Measurements from ENCODE around the gene BPIFB2. TPM values are rescaled to one million over a fixed set of nuclear protein-coding genes. Genes with fewer than 3 reads are reported as not detected.

BPIFB2 gene
- total RNA-seq, 3 donors from 2014 or later = 0.11 TPM; not detected in 2

- Mint-ChIP-seq H3K27me3 (ENCODE audit: low read depth) (no peaks in the 10 kb centered on the region), H3K36me3 (ENCODE audit: insufficient read depth) (no peaks in the 10 kb centered on the region), H3K4me1 (ENCODE audit: low read depth) (peaks cover 5% of the 10 kb centered on the region), H3K4me3 (no peak overlapping the region), H3K9me3 (no peaks in the 10 kb centered on the region)
- DNase-seq = no peak
- no peak for ATAC-seq
These were observed 7.0 kb downstream of the BPIFB2 start for GRCh38 chr20:33014336-33015113.

GRCh38 chr20:33015114-33015484 lies 7.6 kb downstream of the BPIFB2 start:
- Mint-ChIP-seq H3K4me3 (no peak overlapping the region), H3K4me1 (ENCODE audit: low read depth) (peaks cover 5% of the 10 kb centered on the region), H3K36me3 (ENCODE audit: insufficient read depth) (no peaks in the 10 kb centered on the region), H3K9me3 (no peaks in the 10 kb centered on the region), H3K27me3 (ENCODE audit: low read depth) (no peaks in the 10 kb centered on the region)
- DNase-seq (no peak), ATAC-seq (no peak)

GRCh38 chr20:33015700-33016580 lies 8.4 kb downstream of the BPIFB2 start:
- no peaks in the 10 kb centered on the region for H3K9me3 Mint-ChIP-seq
- ATAC-seq (no peak), DNase-seq (no peak)
- H3K36me3 Mint-ChIP-seq (ENCODE audit: insufficient read depth) = no peaks in the 10 kb centered on the region
- H3K4me3 Mint-ChIP-seq = no peak overlapping the region
- no peaks in the 10 kb centered on the region for H3K27me3 Mint-ChIP-seq (ENCODE audit: low read depth)
- H3K4me1 Mint-ChIP-seq (ENCODE audit: low read depth) = peaks cover 5% of the 10 kb centered on the region

- H3K27me3 Mint-ChIP-seq (ENCODE audit: low read depth) = no peaks in the 10 kb centered on the region
- ATAC-seq = no peak
- no peak for DNase-seq
- H3K4me1 Mint-ChIP-seq (ENCODE audit: low read depth) = peaks cover 5% of the 10 kb centered on the region
- H3K36me3 Mint-ChIP-seq (ENCODE audit: insufficient read depth) = no peaks in the 10 kb centered on the region
- H3K9me3 Mint-ChIP-seq = no peaks in the 10 kb centered on the region
- H3K4me3 Mint-ChIP-seq = no peak overlapping the region
These were observed 9.1 kb downstream of the BPIFB2 start for GRCh38 chr20:33016581-33017109.

GRCh38 chr20:33017542-33017941 lies 10.0 kb downstream of the BPIFB2 start:
- no peaks in the 10 kb centered on the region for H3K27me3 Mint-ChIP-seq (ENCODE audit: low read depth)
- H3K4me1 Mint-ChIP-seq (ENCODE audit: low read depth) = peaks cover 5% of the 10 kb centered on the region
- H3K9me3 Mint-ChIP-seq = no peaks in the 10 kb centered on the region
- ATAC-seq (no peak), DNase-seq (no peak)
- H3K36me3 Mint-ChIP-seq (ENCODE audit: insufficient read depth) = no peaks in the 10 kb centered on the region
- no peak overlapping the region for H3K4me3 Mint-ChIP-seq

GRCh38 chr20:33018169-33018931 lies 10.8 kb downstream of the BPIFB2 start:
- H3K27me3 Mint-ChIP-seq (ENCODE audit: low read depth) = no peaks in the 10 kb centered on the region
- H3K4me3 Mint-ChIP-seq = no peak overlapping the region
- no peaks in the 10 kb centered on the region for H3K36me3 Mint-ChIP-seq (ENCODE audit: insufficient read depth)
- DNase-seq (no peak), ATAC-seq (no peak)
- H3K4me1 Mint-ChIP-seq (ENCODE audit: low read depth) = peaks cover 5% of the 10 kb centered on the region
- H3K9me3 Mint-ChIP-seq = no peaks in the 10 kb centered on the region

GRCh38 chr20:33019465-33020277 lies 12.2 kb downstream of the BPIFB2 start:
- no peak for DNase-seq
- H3K4me1 Mint-ChIP-seq (ENCODE audit: low read depth) = peaks cover 5% of the 10 kb centered on the region
- H3K4me3 Mint-ChIP-seq = no peak overlapping the region
- H3K36me3 Mint-ChIP-seq (ENCODE audit: insufficient read depth) = no peaks in the 10 kb centered on the region
- no peaks in the 10 kb centered on the region for H3K27me3 Mint-ChIP-seq (ENCODE audit: low read depth)
- no peak for ATAC-seq
- H3K9me3 Mint-ChIP-seq = no peaks in the 10 kb centered on the region

- H3K9me3 Mint-ChIP-seq = no peaks in the 10 kb centered on the region
- ATAC-seq = no peak
- no peaks in the 10 kb centered on the region for H3K27me3 Mint-ChIP-seq (ENCODE audit: low read depth)
- H3K4me3 Mint-ChIP-seq = no peak overlapping the region
- no peaks in the 10 kb centered on the region for H3K36me3 Mint-ChIP-seq (ENCODE audit: insufficient read depth)
- no peak for DNase-seq
- peaks cover 5% of the 10 kb centered on the region for H3K4me1 Mint-ChIP-seq (ENCODE audit: low read depth)
These were observed 13.0 kb downstream of the BPIFB2 start for GRCh38 chr20:33020278-33021161.

GRCh38 chr20:33021879-33022278 lies 14.4 kb downstream of the BPIFB2 start:
- Mint-ChIP-seq H3K4me1 (ENCODE audit: low read depth) (no peaks in the 10 kb centered on the region), H3K9me3 (no peaks in the 10 kb centered on the region), H3K4me3 (no peak overlapping the region), H3K27me3 (ENCODE audit: low read depth) (no peaks in the 10 kb centered on the region), H3K36me3 (ENCODE audit: insufficient read depth) (no peaks in the 10 kb centered on the region)
- no peak for DNase-seq
- no peak for ATAC-seq

GRCh38 chr20:33022289-33022688 lies 14.8 kb downstream of the BPIFB2 start:
- Mint-ChIP-seq H3K9me3 (no peaks in the 10 kb centered on the region), H3K4me1 (ENCODE audit: low read depth) (no peaks in the 10 kb centered on the region), H3K36me3 (ENCODE audit: insufficient read depth) (no peaks in the 10 kb centered on the region), H3K27me3 (ENCODE audit: low read depth) (no peaks in the 10 kb centered on the region), H3K4me3 (no peak overlapping the region)
- ATAC-seq = no peak
- DNase-seq = no peak

- Mint-ChIP-seq H3K36me3 (ENCODE audit: insufficient read depth) (no peaks in the 10 kb centered on the region), H3K4me1 (ENCODE audit: low read depth) (no peaks in the 10 kb centered on the region)
- DNase-seq = no peak
These were observed 15.4 kb downstream of the BPIFB2 start for GRCh38 chr20:33022694-33023438.

GRCh38 chr20:33023439-33024242 lies 16.1 kb downstream of the BPIFB2 start:
- Mint-ChIP-seq H3K4me1 (ENCODE audit: low read depth) (no peaks in the 10 kb centered on the region), H3K36me3 (ENCODE audit: insufficient read depth) (no peaks in the 10 kb centered on the region), H3K9me3 (no peaks in the 10 kb centered on the region), H3K27me3 (ENCODE audit: low read depth) (no peaks in the 10 kb centered on the region), H3K4me3 (no peak overlapping the region)
- ATAC-seq = no peak
- no peak for DNase-seq

More at GRCh38 chr20:33022694-33023438, 15.4 kb downstream of the BPIFB2 start:
- H3K9me3 Mint-ChIP-seq = no peaks in the 10 kb centered on the region
- H3K4me3 Mint-ChIP-seq = no peak overlapping the region
- H3K27me3 Mint-ChIP-seq (ENCODE audit: low read depth) = no peaks in the 10 kb centered on the region
- no peak for ATAC-seq
